Ascending aorta (tissue), 2 donors: ENCODE measurements around the gene MAML1. TPM values are rescaled to one million over a fixed set of nuclear protein-coding genes. Genes with fewer than 3 reads are reported as not detected.
A peak's percentile ranks its signal among the peaks of the same experiment; 100 is the strongest.

Source experiments
- DNase-seq, 2 donors: peaks; one replicate each; pipeline ENCODE4 v3.0.0-alpha.2; 2019; ENCODE audit warnings: low spot score in 2 of 2
- H3K27ac ChIP-seq, 2 donors: fragments of 200-600 bp; sonication (generic); one replicate each; pipeline ENCODE4 v1.5.1; 2016 to 2017; ENCODE audit warnings: mild to moderate bottlenecking in 1 of 2
- H3K27me3 ChIP-seq: fragments of 200-600 bp; sonication (generic); one replicate; pipeline ENCODE4 v1.5.1; 2017
- H3K36me3 ChIP-seq, 2 donors: fragments of 200-600 bp; sonication (generic); one replicate each; pipeline ENCODE4 v1.5.1; 2016
- H3K4me1 ChIP-seq, 2 donors: fragments of 200-600 bp; sonication (generic); one replicate each; pipeline ENCODE4 v1.5.1; 2016 to 2017; ENCODE audit warnings: mild to moderate bottlenecking in 1 of 2
- H3K4me3 ChIP-seq, 2 donors: fragments of 200-600 bp; sonication (generic); one replicate each; pipeline ENCODE4 v1.5.1; 2016 to 2017; ENCODE audit warnings: mild to moderate bottlenecking in 1 of 2
- H3K9me3 ChIP-seq, 2 donors: fragments of 200-600 bp; sonication (generic); one replicate each; pipeline ENCODE4 v1.5.1; 2016
- intact Hi-C: fragments of 100-400 bp; cut with DNase I; formaldehyde crosslinking; loops from one replicate; pipeline ENCODE4 v1.15.1; 2023
- total RNA-seq: library from RNA; depleted of rRNA; stranded (reverse); fragments of >200 nt; gene quantifications from one replicate; pipeline ENCODE4 v1.1.0, GENCODE V29; 2016
- TF ChIP-seq, protein P1 (sequence below), 3 experiments: fragments of 200-600 bp in 2 of 3; fragments of 450-650 bp in 1 of 3; sonication (generic) in 2 of 3; IDR thresholded peaks; one replicate each; pipeline ENCODE4 v1.5.1; 2016 to 2019; ENCODE audit warnings: antibody characterized with exemption in 3 of 3, mild to moderate bottlenecking in 1 of 3, moderate library complexity in 1 of 3

The MAML1 gene
- total RNA-seq, 1 donor from 2014 or later, result 42.6 TPM

GRCh38 chr5:179818746-179819295 is 86.2 kb downstream of the MAML1 start:
- intact Hi-C loops, result loop anchor here (1.0 to 5.0 kb wide), 5 partner anchors 12 to 262 kb away; partner anchors contain the start of genes CANX and MAML1
- DNase-seq, result peak; percentile 88 to 96
- Histone ChIP-seq H3K36me3 (peaks cover 12 to 15% of the 10 kb centered on the region in 2 donors), H3K4me1 (peaks cover 30 to 43% of the 10 kb centered on the region in 2 donors), H3K27me3 (no peaks in the 10 kb centered on the region), H3K4me3 (peak overlapping the region; percentile 84 to 98), H3K9me3 (no peaks in the 10 kb centered on the region), H3K27ac (peak overlapping the region; percentile 98 to 100)
- TF ChIP-seq, protein P1, sequence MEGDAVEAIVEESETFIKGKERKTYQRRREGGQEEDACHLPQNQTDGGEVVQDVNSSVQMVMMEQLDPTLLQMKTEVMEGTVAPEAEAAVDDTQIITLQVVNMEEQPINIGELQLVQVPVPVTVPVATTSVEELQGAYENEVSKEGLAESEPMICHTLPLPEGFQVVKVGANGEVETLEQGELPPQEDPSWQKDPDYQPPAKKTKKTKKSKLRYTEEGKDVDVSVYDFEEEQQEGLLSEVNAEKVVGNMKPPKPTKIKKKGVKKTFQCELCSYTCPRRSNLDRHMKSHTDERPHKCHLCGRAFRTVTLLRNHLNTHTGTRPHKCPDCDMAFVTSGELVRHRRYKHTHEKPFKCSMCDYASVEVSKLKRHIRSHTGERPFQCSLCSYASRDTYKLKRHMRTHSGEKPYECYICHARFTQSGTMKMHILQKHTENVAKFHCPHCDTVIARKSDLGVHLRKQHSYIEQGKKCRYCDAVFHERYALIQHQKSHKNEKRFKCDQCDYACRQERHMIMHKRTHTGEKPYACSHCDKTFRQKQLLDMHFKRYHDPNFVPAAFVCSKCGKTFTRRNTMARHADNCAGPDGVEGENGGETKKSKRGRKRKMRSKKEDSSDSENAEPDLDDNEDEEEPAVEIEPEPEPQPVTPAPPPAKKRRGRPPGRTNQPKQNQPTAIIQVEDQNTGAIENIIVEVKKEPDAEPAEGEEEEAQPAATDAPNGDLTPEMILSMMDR (IDR thresholded peaks at IDR 0.05), result no peak

GRCh38 chr5:179819296-179820126 is 86.9 kb downstream of the MAML1 start:
- H3K4me3 ChIP-seq, result peak overlapping the region; percentile 84 to 98
- DNase-seq, result peak; percentile 42 to 82
- H3K27ac ChIP-seq, result peak overlapping the region; percentile 98 to 100
- TF ChIP-seq, protein P1 (IDR thresholded peaks at IDR 0.05), result no peak
- intact Hi-C loops, result loop anchor here (1.0 to 5.0 kb wide), 7 partner anchors 12 to 262 kb away; partner anchors contain the start of genes CANX, HNRNPH1, MAML1 and MRNIP
- no peaks in the 10 kb centered on the region for H3K9me3 ChIP-seq
- H3K4me1 ChIP-seq, result peaks cover 34 to 50% of the 10 kb centered on the region in 2 donors
- H3K27me3 ChIP-seq, result no peaks in the 10 kb centered on the region
- H3K36me3 ChIP-seq, result peaks cover 19 to 21% of the 10 kb centered on the region in 2 donors

DNA sequence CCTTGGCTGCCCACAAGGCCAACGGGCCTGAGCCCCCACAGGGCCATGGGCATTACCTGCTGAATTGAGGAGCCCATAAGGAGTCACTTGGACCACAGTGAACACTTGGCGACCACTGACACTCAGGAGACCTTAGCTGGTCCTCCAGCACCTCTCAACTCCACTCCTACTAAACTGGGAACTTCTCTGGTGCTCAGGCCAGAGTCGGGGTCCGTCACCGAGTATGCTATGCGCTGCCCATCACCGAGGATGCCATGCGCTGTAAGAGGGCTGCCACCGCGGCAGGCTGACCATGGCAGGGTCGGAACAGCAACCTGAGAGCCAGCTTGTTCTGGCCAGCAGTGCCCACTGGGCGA is 87.5 kb downstream of the MAML1 start:
- H3K27me3 ChIP-seq, result no peaks in the 10 kb centered on the region
- H3K27ac ChIP-seq, result peak overlapping the region; percentile 98 to 100
- peaks cover 34 to 53% of the 10 kb centered on the region in 2 donors for H3K4me1 ChIP-seq
- intact Hi-C loops, result loop anchor here (2.0 to 5.0 kb wide), 2 partner anchors 37 to 197 kb away; partner anchors contain the start of genes HNRNPH1 and MRNIP
- H3K36me3 ChIP-seq, result peaks cover 25 to 27% of the 10 kb centered on the region in 2 donors
- TF ChIP-seq, protein P1 (IDR thresholded peaks at IDR 0.05), result no peak
- no peak for DNase-seq
- peak overlapping the region; percentile 84 to 98 for H3K4me3 ChIP-seq
- no peaks in the 10 kb centered on the region for H3K9me3 ChIP-seq

DNA sequence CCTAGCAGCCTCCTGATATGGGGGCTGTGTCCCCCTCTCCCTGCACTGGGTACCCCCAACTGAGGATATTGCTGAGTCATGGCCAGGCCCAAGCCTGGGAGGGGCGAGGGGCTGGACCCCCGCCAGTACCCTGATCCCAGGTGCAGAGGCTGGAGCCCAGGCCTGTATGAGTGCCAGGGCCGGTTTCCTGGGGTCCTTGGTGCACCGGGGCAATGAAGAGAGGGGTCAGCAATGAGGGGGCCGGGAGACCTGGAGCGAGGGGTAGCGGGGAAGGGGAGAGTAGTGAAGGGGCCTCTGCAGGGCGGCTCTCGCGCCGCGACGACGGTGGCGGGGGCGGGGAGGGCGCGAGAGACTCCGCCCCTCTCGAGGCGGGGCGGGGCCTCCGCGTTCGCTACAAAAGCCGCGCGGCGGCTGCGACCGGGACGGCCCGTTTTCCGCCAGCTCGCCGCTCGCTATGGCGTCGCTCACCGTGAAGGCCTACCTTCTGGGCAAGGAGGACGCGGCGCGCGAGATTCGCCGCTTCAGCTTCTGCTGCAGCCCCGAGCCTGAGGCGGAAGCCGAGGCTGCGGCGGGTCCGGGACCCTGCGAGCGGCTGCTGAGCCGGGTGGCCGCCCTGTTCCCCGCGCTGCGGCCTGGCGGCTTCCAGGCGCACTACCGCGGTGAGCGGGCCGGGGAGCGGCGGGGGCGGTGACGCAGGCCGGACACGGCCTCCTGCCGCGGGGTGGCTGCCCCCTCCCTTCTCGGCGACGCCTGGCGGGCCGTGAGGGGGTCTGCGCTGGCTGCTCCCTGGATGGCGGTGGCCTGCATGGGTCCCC is 88.1 kb downstream of the MAML1 start, which contains the start of gene SQSTM1:
TSS of gene SQSTM1 (plus strand) at position 423 of the 815 bp plus-strand sequence. CDS start at position 455, 32 bp downstream.
- Histone ChIP-seq H3K4me3 (peak within 1 kb of the TSS; percentile 84 to 98), H3K27me3 (no peaks in the 10 kb centered on the region), H3K36me3 (peaks cover 30 to 33% of the 10 kb centered on the region in 2 donors), H3K4me1 (peaks cover 34 to 53% of the 10 kb centered on the region in 2 donors), H3K27ac (peak within 1 kb of the TSS; percentile 98 to 100), H3K9me3 (no peaks in the 10 kb centered on the region)
- TF ChIP-seq, protein P1 (IDR thresholded peaks at IDR 0.05), result peak in 1 of 3 experiments; percentile 50
- peak in 1 of 2 donors; percentile 84 for DNase-seq
- intact Hi-C loops, result loop anchor here (2.0 to 5.0 kb wide), 2 partner anchors 37 to 198 kb away; partner anchors contain the start of genes HNRNPH1 and MRNIP
